GM23338 (cell line): ENCODE results near the gene PBXIP1.

Source experiments
- CREB1 ChIP-seq: fragments of 250-450 bp; sonication (Bioruptor Pico); IDR thresholded peaks from 2 replicates; pipeline ENCODE4 v1.5.0; 2020; ENCODE audit warnings: low read depth, mild to moderate bottlenecking, moderate library complexity
- CTCF ChIP-seq, 2 experiments: fragments of 200-600 bp in 1 of 2; sonication (generic) in 1 of 2; conservative IDR thresholded peaks; 2 replicates each; pipeline versions ENCODE4 v1.5.1 to v1.6.1; 2016 to 2017; ENCODE audit warnings: antibody characterized with exemption in 2 of 2, low read depth in 2 of 2, mild to moderate bottlenecking in 2 of 2, moderate library complexity in 1 of 2
- ETS1 ChIP-seq: IDR thresholded peaks from 2 replicates; pipeline ENCODE4 v1.6.1; 2016; ENCODE audit warnings: antibody characterized with exemption
- EZH2 ChIP-seq: fragments of 200-600 bp; sonication (generic); IDR thresholded peaks from one replicate; pipeline ENCODE4 v1.8.0; 2017; ENCODE audit warnings: antibody characterized with exemption, mild to moderate bottlenecking, low read depth; ENCODE audit not compliant: unreplicated experiment
- EZH2phosphoT487 ChIP-seq: fragments of 200-600 bp; sonication (generic); IDR thresholded peaks from one replicate; pipeline ENCODE4 v1.8.1; 2018; ENCODE audit warnings: antibody characterized with exemption; ENCODE audit not compliant: unreplicated experiment
- JUNB ChIP-seq: IDR thresholded peaks from one replicate; pipeline ENCODE4 v1.6.1; 2016; ENCODE audit warnings: antibody characterized with exemption; ENCODE audit not compliant: unreplicated experiment
- NANOG ChIP-seq: IDR thresholded peaks from 2 replicates; pipeline ENCODE4 v1.6.1; 2016; ENCODE audit warnings: antibody characterized with exemption, borderline replicate concordance
- POLR2AphosphoS5 ChIP-seq: IDR thresholded peaks from 2 replicates; pipeline ENCODE4 v1.6.1; 2016; ENCODE audit warnings: antibody characterized with exemption, low read depth
- REST ChIP-seq: IDR thresholded peaks from one replicate; pipeline ENCODE4 v1.6.1; 2018; ENCODE audit warnings: antibody characterized with exemption; ENCODE audit not compliant: unreplicated experiment
- STAT1 ChIP-seq: IDR thresholded peaks from one replicate; pipeline ENCODE4 v1.6.1; 2016; ENCODE audit warnings: antibody characterized with exemption; ENCODE audit not compliant: unreplicated experiment

GRCh38 chr1:154969860-154970452, 14.1 kb upstream of the PBXIP1 start:
- TF ChIP-seq REST (no peak), CREB1 (CRISPR knock-in tag) (no peak), CTCF (conservative IDR thresholded peaks at IDR 0.05; ENCODE audit: low read depth in 2 of 2) (no peak), POLR2AphosphoS5 (no peak), EZH2 (no peak), EZH2phosphoT487 (no peak), JUNB (no peak), ETS1 (no peak), STAT1 (no peak), NANOG (no peak)
